K562 (cell line): ENCODE data around the gene BAIAP3. TPM values are rescaled to one million over a fixed set of nuclear protein-coding genes. Genes with fewer than 3 reads are reported as not detected.
A peak's percentile ranks its signal among the peaks of the same experiment; 100 is the strongest.

Experiments
- CHD2 ChIP-seq: IDR thresholded peaks from 2 replicates; pipeline ENCODE4 v1.6.1; 2011; ENCODE audit warnings: low read depth, low read length
- ETV6 ChIP-seq, 3 experiments: fragments of 150-350 bp in 1 of 3; sonication (generic) in 1 of 3; formaldehyde crosslinking in 1 of 3; IDR thresholded peaks; 2 replicates each; pipeline versions ENCODE4 v1.6.1 to v1.8.0; 2014 to 2022; ENCODE audit warnings: borderline replicate concordance in 2 of 3, low read depth in 2 of 3, antibody characterized with exemption in 1 of 3, low read length in 1 of 3, mild to moderate bottlenecking in 1 of 3, missing genetic modification reagents in 1 of 3
- FOXK2 ChIP-seq, 2 experiments: fragments of 450-650 bp; IDR thresholded peaks in 1 of 2; conservative IDR thresholded peaks in 1 of 2; 2 replicates each; pipeline ENCODE4 v1.6.1; 2016; ENCODE audit warnings: low read depth in 2 of 2, mild to moderate bottlenecking in 1 of 2
- HNRNPUL1 ChIP-seq: fragments of 200-400 bp; formaldehyde crosslinking; IDR thresholded peaks from 2 replicates; pipeline ENCODE4 v1.6.1; 2017; ENCODE audit warnings: low read length
- PCBP2 ChIP-seq: fragments of 200-400 bp; formaldehyde crosslinking; IDR thresholded peaks from 2 replicates; pipeline ENCODE4 v1.6.1; 2018; ENCODE audit warnings: low read length, low read depth, mild to moderate bottlenecking, moderate library complexity; ENCODE audit not compliant: poor library complexity, severe bottlenecking
- RAD51 ChIP-seq: fragments of 450-650 bp; IDR thresholded peaks from 2 replicates; pipeline ENCODE4 v1.7.1; 2016; ENCODE audit warnings: low read depth, mild to moderate bottlenecking, borderline replicate concordance
- SMAD1 ChIP-seq: fragments of 150-350 bp; IDR thresholded peaks from 2 replicates; pipeline ENCODE4 v1.6.1; 2014; ENCODE audit warnings: low read length, low read depth; ENCODE audit not compliant: partially characterized antibody
- SMARCB1 ChIP-seq: IDR thresholded peaks from 2 replicates; pipeline ENCODE4 v1.6.1; 2011; ENCODE audit warnings: improper control_type of control experiment, low read depth; ENCODE audit not compliant: insufficient read length
- SNRNP70 ChIP-seq: fragments of 200-400 bp; formaldehyde crosslinking; optimal IDR thresholded peaks from 2 replicates; pipeline ENCODE3; 2017; ENCODE audit warnings: low read depth, low read length
- WHSC1 ChIP-seq: IDR thresholded peaks from one replicate; pipeline ENCODE4 v1.6.1; 2012; ENCODE audit warnings: low read length, control low read depth, inconsistent platforms
- ZBTB8A ChIP-seq: fragments of 450-650 bp; IDR thresholded peaks from 2 replicates; pipeline ENCODE4 v1.6.1; 2018; ENCODE audit warnings: mild to moderate bottlenecking, moderate library complexity; ENCODE audit not compliant: partially characterized antibody
- ZNF318 ChIP-seq, 2 experiments: fragments of 450-650 bp; IDR thresholded peaks; 2 replicates each; pipeline ENCODE4 v1.6.1; 2016; ENCODE audit warnings: mild to moderate bottlenecking in 2 of 2, borderline replicate concordance in 1 of 2, low read depth in 1 of 2, moderate library complexity in 1 of 2
- ZNF592 ChIP-seq: fragments of 450-650 bp; IDR thresholded peaks from 2 replicates; pipeline ENCODE4 v1.6.1; 2017; ENCODE audit warnings: antibody characterized with exemption, mild to moderate bottlenecking
- polyA plus RNA-seq, 8 experiments: library from polyadenylated mRNA; depleted of rRNA in 4 of 8; stranded (reverse) in 5 of 8; unstranded in 3 of 8; fragments of >200 nt; fragmentation: Nextera tagmentation in 2 of 8; fragmentation: Illumina TruSeq in 1 of 8; extraction: Ambion mirVana in 2 of 8; extraction: Trizol in 1 of 8; gene quantifications; 2 replicates each; pipeline versions ENCODE4 v1.2.1 to v1.2.3, GENCODE V29; 2011 to 2014; ENCODE audit warnings: inconsistent platforms in 1 of 8, missing spikeins in 1 of 8
- total RNA-seq, 7 experiments: library from RNA; depleted of rRNA in 6 of 7; stranded (reverse); fragments of >200 nt in 6 of 7; fragmentation: Illumina TruSeq in 2 of 7; extraction: Trizol in 2 of 7; gene quantifications; 2 replicates each; pipeline versions ENCODE4 v1.2.1 to v1.2.3, GENCODE V29; 2011 to 2021; ENCODE audit warnings: low replicate concordance in 1 of 7

BAIAP3 gene
- total and polyA plus RNA-seq, 9 of the 15 experiments (the other 6 are each of a cell fraction or from before 2014, with no cell fraction given) = 0.03 to 4.5 (median 0.57) TPM; not detected in 1

GRCh38 chr16:1299012-1299867, 34.2 kb upstream of the BAIAP3 start (continued):
- TF ChIP-seq ZNF592 = no peak
- no peak for TF ChIP-seq WHSC1
- TF ChIP-seq SMAD1 = no peak
- TF ChIP-seq ZNF318 (IDR thresholded peaks at IDR 0.05; ENCODE audit: borderline replicate concordance in 1 of 2, low read depth in 1 of 2) = no peak
- TF ChIP-seq ZBTB8A = no peak
- TF ChIP-seq HNRNPUL1 = no peak
- no peak for TF ChIP-seq PCBP2
- TF ChIP-seq ETV6 (IDR thresholded peaks at IDR 0.05; ENCODE audit: borderline replicate concordance in 1 of 2, low read depth in 2 of 2, low read length in 1 of 2) = no peak
- no peak for TF ChIP-seq ETV6 (CRISPR knock-in tag; IDR thresholded peaks at IDR 0.05; ENCODE audit: borderline replicate concordance)
- TF ChIP-seq SNRNP70 = no peak
- no peak for TF ChIP-seq SMARCB1
- TF ChIP-seq CHD2 = no peak
- no peak; a peak in 1 of 4 replicates for TF ChIP-seq FOXK2 (conservative IDR thresholded peaks at IDR 0.05 in 1 of 2, IDR thresholded peaks at IDR 0.05 in 1 of 2; ENCODE audit: low read depth in 2 of 2)
- peak; percentile 73 for TF ChIP-seq RAD51
